Measurements from ENCODE around the gene VTI1A.

Gene VTI1A

GRCh38 chr10:112424651-112425050 lies 22.4 kb upstream of the VTI1A start:
- H3K36me3 ChIP-seq (ENCODE audit: control insufficient read depth, insufficient read depth, low read length), result no peaks in the 10 kb centered on the region
- no peak overlapping the region for H3K9ac ChIP-seq
- no peak overlapping the region for H3K4me3 ChIP-seq (ENCODE audit: low read depth, low read length)
- H2AFZ ChIP-seq, result no peak overlapping the region
- no peaks in the 10 kb centered on the region for H3K27me3 ChIP-seq (ENCODE audit: control insufficient read depth, insufficient read depth, low read length)
- H3K27ac ChIP-seq, result no peak overlapping the region
- no peak overlapping the region for H3K4me2 ChIP-seq (ENCODE audit: low read length)
- no peaks in the 10 kb centered on the region for H3K9me3 ChIP-seq (ENCODE audit: control insufficient read depth, low read length)
- TF ChIP-seq, protein P1, sequence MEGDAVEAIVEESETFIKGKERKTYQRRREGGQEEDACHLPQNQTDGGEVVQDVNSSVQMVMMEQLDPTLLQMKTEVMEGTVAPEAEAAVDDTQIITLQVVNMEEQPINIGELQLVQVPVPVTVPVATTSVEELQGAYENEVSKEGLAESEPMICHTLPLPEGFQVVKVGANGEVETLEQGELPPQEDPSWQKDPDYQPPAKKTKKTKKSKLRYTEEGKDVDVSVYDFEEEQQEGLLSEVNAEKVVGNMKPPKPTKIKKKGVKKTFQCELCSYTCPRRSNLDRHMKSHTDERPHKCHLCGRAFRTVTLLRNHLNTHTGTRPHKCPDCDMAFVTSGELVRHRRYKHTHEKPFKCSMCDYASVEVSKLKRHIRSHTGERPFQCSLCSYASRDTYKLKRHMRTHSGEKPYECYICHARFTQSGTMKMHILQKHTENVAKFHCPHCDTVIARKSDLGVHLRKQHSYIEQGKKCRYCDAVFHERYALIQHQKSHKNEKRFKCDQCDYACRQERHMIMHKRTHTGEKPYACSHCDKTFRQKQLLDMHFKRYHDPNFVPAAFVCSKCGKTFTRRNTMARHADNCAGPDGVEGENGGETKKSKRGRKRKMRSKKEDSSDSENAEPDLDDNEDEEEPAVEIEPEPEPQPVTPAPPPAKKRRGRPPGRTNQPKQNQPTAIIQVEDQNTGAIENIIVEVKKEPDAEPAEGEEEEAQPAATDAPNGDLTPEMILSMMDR (IDR thresholded peaks at IDR 0.05), result no peak
- no peaks in the 10 kb centered on the region for H3K79me2 ChIP-seq
- H3K4me1 ChIP-seq, result no peaks in the 10 kb centered on the region

- no peaks in the 10 kb centered on the region for H3K36me3 ChIP-seq (ENCODE audit: control insufficient read depth, insufficient read depth, low read length)
- TF ChIP-seq, protein P1 (IDR thresholded peaks at IDR 0.05), result no peak
These were observed 20.9 kb upstream of the VTI1A start for GRCh38 chr10:112426111-112426510.

DNA sequence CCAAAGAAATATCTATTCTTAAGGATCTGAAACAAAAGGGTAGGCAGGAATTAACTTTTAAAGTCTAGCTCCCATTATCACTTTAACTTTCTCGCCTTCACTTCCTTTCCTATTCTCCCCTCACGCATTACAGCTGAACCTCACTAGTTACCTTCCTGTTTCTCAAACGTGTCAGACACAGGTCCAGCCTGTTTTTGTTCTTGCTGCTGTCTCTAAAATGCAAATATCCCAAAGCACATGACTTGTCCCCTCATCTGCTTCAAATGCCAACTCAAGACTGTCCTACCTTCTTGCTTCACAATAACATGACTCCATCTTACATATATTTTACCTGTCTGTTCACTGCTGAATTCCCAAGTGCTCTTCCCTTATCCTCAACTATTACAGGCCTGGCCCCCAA lies 17.9 kb upstream of the VTI1A start:
- Histone ChIP-seq H3K4me3 (ENCODE audit: low read depth, low read length) (no peak overlapping the region), H3K27ac (no peak overlapping the region), H3K36me3 (ENCODE audit: control insufficient read depth, insufficient read depth, low read length) (no peaks in the 10 kb centered on the region), H2AFZ (no peak overlapping the region), H3K9ac (no peak overlapping the region), H3K4me1 (no peaks in the 10 kb centered on the region), H3K27me3 (ENCODE audit: control insufficient read depth, insufficient read depth, low read length) (no peaks in the 10 kb centered on the region), H3K79me2 (no peaks in the 10 kb centered on the region), H3K4me2 (ENCODE audit: low read length) (no peak overlapping the region), H3K9me3 (ENCODE audit: control insufficient read depth, low read length) (no peaks in the 10 kb centered on the region)
- TF ChIP-seq, protein P1 (IDR thresholded peaks at IDR 0.05), result no peak

More at GRCh38 chr10:112426111-112426510, 20.9 kb upstream of the VTI1A start:
- H3K4me2 ChIP-seq (ENCODE audit: low read length), result no peak overlapping the region
- no peaks in the 10 kb centered on the region for H3K27me3 ChIP-seq (ENCODE audit: control insufficient read depth, insufficient read depth, low read length)
- no peak overlapping the region for H3K9ac ChIP-seq
- H3K4me3 ChIP-seq (ENCODE audit: low read depth, low read length), result no peak overlapping the region
- H3K9me3 ChIP-seq (ENCODE audit: control insufficient read depth, low read length), result no peaks in the 10 kb centered on the region
- no peak overlapping the region for H3K27ac ChIP-seq
- no peaks in the 10 kb centered on the region for H3K4me1 ChIP-seq
- no peaks in the 10 kb centered on the region for H3K79me2 ChIP-seq
- no peak overlapping the region for H2AFZ ChIP-seq

DNA sequence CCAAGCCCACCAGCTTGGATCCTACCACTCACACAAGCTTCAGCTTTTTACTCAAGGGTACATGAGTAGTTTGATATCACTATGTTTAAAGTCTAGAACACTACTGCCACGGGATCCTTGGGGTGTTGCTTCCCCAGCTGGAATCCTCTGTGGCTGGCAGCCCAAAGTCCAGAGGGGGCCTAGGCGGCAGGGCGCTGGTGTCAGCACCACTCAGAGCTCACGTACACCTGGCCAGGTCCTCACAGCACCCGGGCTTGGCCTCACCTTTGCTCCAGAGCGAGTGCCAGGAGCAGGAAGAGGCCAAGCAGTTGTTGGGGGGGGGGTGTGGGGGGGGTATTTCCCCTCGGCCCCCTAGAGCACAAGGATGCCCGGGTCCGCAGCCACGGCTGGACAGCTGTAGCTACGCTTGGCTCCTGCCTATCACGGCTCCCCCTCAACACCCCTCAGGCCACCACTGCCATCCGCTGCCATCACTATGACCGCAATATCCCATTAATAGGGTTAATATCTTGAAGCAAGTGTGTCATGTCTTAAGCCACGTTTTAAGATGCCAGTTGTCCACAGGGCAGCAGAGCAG lies 17.3 kb upstream of the VTI1A start:
- no peaks in the 10 kb centered on the region for H3K79me2 ChIP-seq
- no peaks in the 10 kb centered on the region for H3K4me1 ChIP-seq
- no peak overlapping the region for H3K27ac ChIP-seq
- no peak overlapping the region for H2AFZ ChIP-seq
- no peaks in the 10 kb centered on the region for H3K36me3 ChIP-seq (ENCODE audit: control insufficient read depth, insufficient read depth, low read length)
- H3K9me3 ChIP-seq (ENCODE audit: control insufficient read depth, low read length), result no peaks in the 10 kb centered on the region
- H3K4me2 ChIP-seq (ENCODE audit: low read length), result no peak overlapping the region
- TF ChIP-seq, protein P1 (IDR thresholded peaks at IDR 0.05), result no peak
- no peak overlapping the region for H3K4me3 ChIP-seq (ENCODE audit: low read depth, low read length)
- no peaks in the 10 kb centered on the region for H3K27me3 ChIP-seq (ENCODE audit: control insufficient read depth, insufficient read depth, low read length)
- no peak overlapping the region for H3K9ac ChIP-seq

DNA sequence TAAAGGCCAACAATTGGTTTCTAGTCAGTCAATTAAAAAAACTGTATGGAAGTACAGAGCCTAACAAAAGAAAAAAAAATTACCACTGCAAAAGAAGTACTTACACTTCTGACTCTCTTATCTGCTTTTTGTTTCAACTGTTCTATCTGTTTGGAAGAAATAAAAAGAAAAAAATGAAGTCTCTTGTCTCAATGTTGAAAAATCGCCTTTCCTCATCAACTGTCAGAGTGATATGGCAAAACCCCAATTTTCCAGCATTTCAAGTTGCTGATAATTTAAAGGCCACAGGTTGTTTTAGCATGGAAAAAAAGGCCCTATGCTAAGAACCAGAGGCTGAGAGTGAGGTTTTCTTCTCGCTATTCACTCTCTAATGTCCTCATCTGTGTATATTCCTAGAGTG lies 13.9 kb upstream of the VTI1A start:
- Histone ChIP-seq H3K4me2 (ENCODE audit: low read length) (no peak overlapping the region), H3K36me3 (ENCODE audit: control insufficient read depth, insufficient read depth, low read length) (no peaks in the 10 kb centered on the region), H3K9me3 (ENCODE audit: control insufficient read depth, low read length) (no peaks in the 10 kb centered on the region), H3K27me3 (ENCODE audit: control insufficient read depth, insufficient read depth, low read length) (no peaks in the 10 kb centered on the region), H2AFZ (no peak overlapping the region), H3K27ac (no peak overlapping the region), H3K4me3 (ENCODE audit: low read depth, low read length) (no peak overlapping the region), H3K79me2 (no peaks in the 10 kb centered on the region), H3K4me1 (no peaks in the 10 kb centered on the region), H3K9ac (no peak overlapping the region)
- TF ChIP-seq, protein P1 (IDR thresholded peaks at IDR 0.05), result no peak
